K562 (cell line): ENCODE results near the gene APOO. TPM values are rescaled to one million over a fixed set of nuclear protein-coding genes. Genes with fewer than 3 reads are reported as not detected.

Experiments used
- ATAC-seq: fragments of 200-7000 bp; cut with Tn5 transposase; 3 replicates; pipeline ENCODE4 v1.9.1; 2020; ENCODE audit warnings: moderate library complexity
- BruUV-seq: library from RNA; stranded (reverse); fragments of 400-500 nt; replicated peaks from 2 replicates; lab custom pipeline; 2021; lab: Mats Ljungman, UMichigan
- CTCF ChIA-PET: fragments of 300-600 bp; formaldehyde crosslinking; extraction: SDS; loops from one replicate; lab custom pipeline; 2021; ENCODE audit warnings: low intra/inter-chr PET ratio; lab: Yijun Ruan, JAX
- POLR2A ChIA-PET: fragments of 300-600, 350-650 bp; sonication (Branson Sonifier 250); formaldehyde crosslinking; extraction: SDS; loops from one replicate; lab custom pipeline; 2021; ENCODE audit warnings: antibody characterized with exemption, inconsistent platforms; lab: Yijun Ruan, JAX
- DNase-seq, 4 experiments: peaks; one replicate each; pipeline versions ENCODE4 v3.0.0 to v3.0.0-alpha.2; 2011 to 2018; ENCODE audit warnings: low spot score in 3 of 4, mixed read lengths in 3 of 4; ENCODE audit errors: extremely low read depth in 1 of 4
- FAIRE-seq: peaks from 2 replicates; lab custom pipeline; 2011; peaks lifted over from hg19 to GRCh38; lab: Jason Lieb, UNC
- H2AFZ ChIP-seq: 2 replicates; pipeline ENCODE4 v1.6.0; 2011; ENCODE audit warnings: low read depth, low read length, control low read depth, inconsistent platforms
- H3K27ac ChIP-seq: fragments of 200-600 bp; 3 replicates; pipeline ENCODE4 v1.8.0; 2011; ENCODE audit warnings: low read depth, mild to moderate bottlenecking, control low read depth, inconsistent platforms, low read length, moderate library complexity, mixed read lengths; ENCODE audit errors: extremely low read depth
- H3K27me3 ChIP-seq, 2 experiments: fragments of 300-600 bp in 1 of 2; 2 replicates in 1 of 2; 3 replicates in 1 of 2; pipeline versions ENCODE4 v1.6.0 to v1.8.0; 2011; ENCODE audit warnings: inconsistent platforms in 2 of 2, low read length in 2 of 2, mild to moderate bottlenecking in 1 of 2, mixed read lengths in 1 of 2, moderate library complexity in 1 of 2; ENCODE audit not compliant: control insufficient read depth in 2 of 2, insufficient read depth in 2 of 2
- H3K36me3 ChIP-seq: fragments of 300-600 bp; 3 replicates; pipeline ENCODE4 v1.8.0; 2011; ENCODE audit warnings: mild to moderate bottlenecking, low read length, inconsistent platforms; ENCODE audit not compliant: control insufficient read depth, insufficient read depth
- H3K4me1 ChIP-seq, 2 experiments: fragments of 200-600 bp in 1 of 2; replicated peaks in 1 of 2; 2 replicates in 1 of 2; 3 replicates in 1 of 2; pipeline versions ENCODE4 v1.5.1 to v1.8.0; 2011; ENCODE audit warnings: inconsistent platforms in 2 of 2, low read length in 2 of 2, mild to moderate bottlenecking in 1 of 2, mixed read lengths in 1 of 2, moderate library complexity in 1 of 2; ENCODE audit not compliant: control insufficient read depth in 2 of 2, insufficient read depth in 2 of 2
- H3K4me2 ChIP-seq: 2 replicates; pipeline ENCODE4 v1.6.1; 2011; ENCODE audit warnings: low read length, control low read depth, inconsistent platforms, mixed read lengths; ENCODE audit not compliant: insufficient read depth
- H3K4me3 ChIP-seq: fragments of 200-600 bp; sonication (generic), shearing (Covaris generic); 2 replicates; pipeline ENCODE4 v1.5.1; 2016; ENCODE audit warnings: control low read depth, inconsistent platforms
- H3K79me2 ChIP-seq: fragments of 200-600 bp; 3 replicates; pipeline ENCODE4 v1.8.0; 2011; ENCODE audit warnings: low read length, inconsistent platforms; ENCODE audit not compliant: control insufficient read depth, insufficient read depth
- H3K9ac ChIP-seq, 2 experiments: 2 replicates each; pipeline versions ENCODE4 v1.6.0 to v1.6.1; 2011; ENCODE audit warnings: low read depth in 2 of 2, low read length in 2 of 2, control low read depth in 1 of 2, inconsistent platforms in 1 of 2, mild to moderate bottlenecking in 1 of 2, mixed read lengths in 1 of 2; ENCODE audit not compliant: insufficient read depth in 1 of 2
- H3K9me1 ChIP-seq: one replicate; pipeline ENCODE4 v1.6.0; 2011; ENCODE audit warnings: inconsistent platforms, mild to moderate bottlenecking, low read length, moderate library complexity; ENCODE audit not compliant: control insufficient read depth, insufficient read depth
- H3K9me3 ChIP-seq: replicated peaks from 2 replicates; pipeline ENCODE4 v1.5.1; 2011; ENCODE audit warnings: low read depth, low read length, inconsistent platforms; ENCODE audit not compliant: control insufficient read depth, insufficient read depth
- H4K20me1 ChIP-seq: replicated peaks from 2 replicates; pipeline ENCODE4 v1.6.1; 2011; ENCODE audit warnings: low read length, inconsistent platforms, mixed read lengths; ENCODE audit not compliant: control insufficient read depth, insufficient read depth
- GTF2A2 ChIP-seq: IDR thresholded peaks from 2 replicates; pipeline ENCODE4 v1.6.1; 2016; ENCODE audit warnings: mild to moderate bottlenecking, missing genetic modification characterization, missing compliant biosample characterization
- KHSRP ChIP-seq: fragments of 450-650 bp; IDR thresholded peaks from 2 replicates; pipeline ENCODE4 v1.6.1; 2017
- MYC ChIP-seq, 2 experiments: fragments of 250-450 bp in 1 of 2; sonication (Bioruptor Pico) in 1 of 2; IDR thresholded peaks; 2 replicates each; pipeline versions ENCODE4 v1.5.1 to v1.6.1; 2012 to 2021; ENCODE audit warnings: low read depth in 2 of 2, borderline replicate concordance in 1 of 2, improper control_type of control experiment in 1 of 2, low read length in 1 of 2, mild to moderate bottlenecking in 1 of 2, moderate library complexity in 1 of 2
- NCOA1 ChIP-seq: fragments of 450-650 bp; IDR thresholded peaks from 2 replicates; pipeline ENCODE4 v1.6.1; 2016; ENCODE audit warnings: low read depth
- NCOA2 ChIP-seq, 2 experiments: fragments of 450-650 bp; IDR thresholded peaks; 2 replicates each; pipeline ENCODE4 v1.6.1; 2018; ENCODE audit warnings: mild to moderate bottlenecking in 2 of 2, moderate library complexity in 1 of 2; ENCODE audit not compliant: partially characterized antibody in 2 of 2
- NR2C2 ChIP-seq, 2 experiments: fragments of 200-800 bp in 1 of 2; sonication (Bioruptor generic) in 1 of 2; sonication (generic) in 1 of 2; formaldehyde crosslinking in 1 of 2; IDR thresholded peaks; 2 replicates each; pipeline versions ENCODE4 v1.6.1 to v1.8.0; 2016 to 2022; ENCODE audit warnings: mild to moderate bottlenecking in 1 of 2, missing compliant biosample characterization in 1 of 2, missing genetic modification characterization in 1 of 2, missing genetic modification reagents in 1 of 2
- RAD21 ChIP-seq, 2 experiments: fragments of 250-450 bp in 1 of 2; fragments of 450-650 bp in 1 of 2; sonication (Bioruptor Pico) in 1 of 2; formaldehyde crosslinking in 1 of 2; IDR thresholded peaks in 1 of 2; conservative IDR thresholded peaks in 1 of 2; 2 replicates each; pipeline versions ENCODE4 v1.4.0 to v1.8.0; 2020 to 2022; ENCODE audit warnings: mild to moderate bottlenecking in 2 of 2, moderate library complexity in 1 of 2
- SRSF1 ChIP-seq: fragments of 200-400 bp; formaldehyde crosslinking; IDR thresholded peaks from 2 replicates; pipeline ENCODE4 v1.6.1; 2017; ENCODE audit warnings: mild to moderate bottlenecking, low read depth, low read length, moderate library complexity
- SRSF3 ChIP-seq: fragments of 200-400 bp; formaldehyde crosslinking; IDR thresholded peaks from 2 replicates; pipeline ENCODE4 v1.6.1; 2016; ENCODE audit warnings: mild to moderate bottlenecking, low read length, moderate library complexity; ENCODE audit not compliant: insufficient read depth
- TAL1 ChIP-seq: fragments of 450-650 bp; IDR thresholded peaks from 2 replicates; pipeline ENCODE4 v1.6.1; 2016; ENCODE audit warnings: mild to moderate bottlenecking
- ZFP1 ChIP-seq: fragments of 450-650 bp; formaldehyde crosslinking; IDR thresholded peaks from 2 replicates; pipeline ENCODE4 v1.4.0; 2020; ENCODE audit warnings: mild to moderate bottlenecking, mixed read lengths
- ZNF140 ChIP-seq: fragments of 250-450 bp; sonication (Bioruptor Pico); IDR thresholded peaks from 2 replicates; pipeline ENCODE4 v1.8.0; 2021; ENCODE audit warnings: moderate library complexity, mild to moderate bottlenecking, inconsistent platforms
- ZNF316 ChIP-seq: fragments of 450-650 bp; IDR thresholded peaks from 2 replicates; pipeline ENCODE4 v1.6.1; 2016
- WGBS: fragments of 100-300 bp; shearing (Covaris generic); methylation state at CpG from one replicate; pipeline ENCODE4 v1.1.6; 2016; ENCODE audit warnings: low coverage, mixed read lengths; ENCODE audit not compliant: insufficient coverage; ENCODE audit errors: missing lambda C conversion rate; 5-methylcytosine and 5-hydroxymethylcytosine counted together
- in situ Hi-C: fragments of 300-500 bp; cut with MboI; formaldehyde crosslinking; loops from 4 replicates; pipeline ENCODE4 v1.15.0; 2018; ENCODE audit warnings: inconsistent platforms, mixed read lengths
- intact Hi-C: fragments of 100-400 bp; cut with micrococcal nuclease; formaldehyde crosslinking; loops from 2 replicates; pipeline ENCODE4 v1.14.2; 2022
- polyA plus RNA-seq, 8 experiments: library from polyadenylated mRNA; depleted of rRNA in 4 of 8; stranded (reverse) in 5 of 8; unstranded in 3 of 8; fragments of >200 nt; fragmentation: Nextera tagmentation in 2 of 8; fragmentation: Illumina TruSeq in 1 of 8; extraction: Ambion mirVana in 2 of 8; extraction: Trizol in 1 of 8; gene quantifications; 2 replicates each; pipeline versions ENCODE4 v1.2.1 to v1.2.3, GENCODE V29; 2011 to 2014; ENCODE audit warnings: inconsistent platforms in 1 of 8, missing spikeins in 1 of 8
- total RNA-seq, 7 experiments: library from RNA; depleted of rRNA in 6 of 7; stranded (reverse); fragments of >200 nt in 6 of 7; fragmentation: Illumina TruSeq in 2 of 7; extraction: Trizol in 2 of 7; gene quantifications; 2 replicates each; pipeline versions ENCODE4 v1.2.1 to v1.2.3, GENCODE V29; 2011 to 2021; ENCODE audit warnings: low replicate concordance in 1 of 7
- TF ChIP-seq, protein P1 (sequence below): fragments of 250-450 bp; sonication (Bioruptor Pico); IDR thresholded peaks from 2 replicates; pipeline ENCODE4 v1.8.0; 2021; ENCODE audit warnings: mild to moderate bottlenecking, moderate library complexity
- TF ChIP-seq, protein P2 (sequence below): sonication (generic); formaldehyde crosslinking; IDR thresholded peaks from 2 replicates; pipeline ENCODE4 v1.8.1; 2023; ENCODE audit warnings: mild to moderate bottlenecking, missing genetic modification reagents
- TF ChIP-seq, protein P3 (sequence below): fragments of 250-450 bp; sonication (Bioruptor Pico); IDR thresholded peaks from 2 replicates; pipeline ENCODE4 v1.9.0; 2021; ENCODE audit warnings: mild to moderate bottlenecking, inconsistent platforms

Gene APOO
- total and polyA plus RNA-seq, 9 of the 15 experiments (the other 6 are each of a cell fraction or from before 2014, with no cell fraction given) = 37.3 to 76.4 (median 60.8) TPM

DNA sequence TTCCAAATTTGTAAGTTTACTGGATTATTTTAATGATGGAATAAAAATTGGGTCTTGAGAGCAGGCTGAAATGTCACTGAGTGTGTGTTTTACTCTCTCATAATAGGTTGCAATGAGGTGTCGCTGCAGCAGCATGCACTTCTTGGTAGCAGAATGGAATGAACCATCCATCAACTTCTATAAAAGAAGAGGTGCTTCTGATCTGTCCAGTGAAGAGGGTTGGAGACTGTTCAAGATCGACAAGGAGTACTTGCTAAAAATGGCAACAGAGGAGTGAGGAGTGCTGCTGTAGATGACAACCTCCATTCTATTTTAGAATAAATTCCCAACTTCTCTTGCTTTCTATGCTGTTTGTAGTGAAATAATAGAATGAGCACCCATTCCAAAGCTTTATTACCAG, 122.2 kb downstream of the APOO start:
- H3K9ac ChIP-seq = no peak overlapping the region

More for the DNA sequence above, 122.2 kb downstream of the APOO start:
- in situ Hi-C loops = no loop called here
- TF ChIP-seq, protein P1, sequence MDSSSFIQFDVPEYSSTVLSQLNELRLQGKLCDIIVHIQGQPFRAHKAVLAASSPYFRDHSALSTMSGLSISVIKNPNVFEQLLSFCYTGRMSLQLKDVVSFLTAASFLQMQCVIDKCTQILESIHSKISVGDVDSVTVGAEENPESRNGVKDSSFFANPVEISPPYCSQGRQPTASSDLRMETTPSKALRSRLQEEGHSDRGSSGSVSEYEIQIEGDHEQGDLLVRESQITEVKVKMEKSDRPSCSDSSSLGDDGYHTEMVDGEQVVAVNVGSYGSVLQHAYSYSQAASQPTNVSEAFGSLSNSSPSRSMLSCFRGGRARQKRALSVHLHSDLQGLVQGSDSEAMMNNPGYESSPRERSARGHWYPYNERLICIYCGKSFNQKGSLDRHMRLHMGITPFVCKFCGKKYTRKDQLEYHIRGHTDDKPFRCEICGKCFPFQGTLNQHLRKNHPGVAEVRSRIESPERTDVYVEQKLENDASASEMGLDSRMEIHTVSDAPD (CRISPR knock-in tag) = no peak
- no peak for TF ChIP-seq TAL1
- TF ChIP-seq, protein P2, sequence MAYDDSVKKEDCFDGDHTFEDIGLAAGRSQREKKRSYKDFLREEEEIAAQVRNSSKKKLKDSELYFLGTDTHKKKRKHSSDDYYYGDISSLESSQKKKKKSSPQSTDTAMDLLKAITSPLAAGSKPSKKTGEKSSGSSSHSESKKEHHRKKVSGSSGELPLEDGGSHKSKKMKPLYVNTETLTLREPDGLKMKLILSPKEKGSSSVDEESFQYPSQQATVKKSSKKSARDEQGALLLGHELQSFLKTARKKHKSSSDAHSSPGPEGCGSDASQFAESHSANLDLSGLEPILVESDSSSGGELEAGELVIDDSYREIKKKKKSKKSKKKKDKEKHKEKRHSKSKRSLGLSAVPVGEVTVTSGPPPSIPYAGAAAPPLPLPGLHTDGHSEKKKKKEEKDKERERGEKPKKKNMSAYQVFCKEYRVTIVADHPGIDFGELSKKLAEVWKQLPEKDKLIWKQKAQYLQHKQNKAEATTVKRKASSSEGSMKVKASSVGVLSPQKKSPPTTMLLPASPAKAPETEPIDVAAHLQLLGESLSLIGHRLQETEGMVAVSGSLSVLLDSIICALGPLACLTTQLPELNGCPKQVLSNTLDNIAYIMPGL = no peak
- TF ChIP-seq KHSRP = no peak
- TF ChIP-seq GTF2A2 = no peak
- TF ChIP-seq MYC (IDR thresholded peaks at IDR 0.05; ENCODE audit: low read depth, low read length) = no peak
- no peak for TF ChIP-seq MYC (CRISPR knock-in tag; IDR thresholded peaks at IDR 0.05; ENCODE audit: borderline replicate concordance, low read depth)
- TF ChIP-seq NR2C2 (CRISPR knock-in tag; IDR thresholded peaks at IDR 0.05) = no peak
- no peak for TF ChIP-seq NR2C2 (tag; IDR thresholded peaks at IDR 0.05)
- TF ChIP-seq, protein P3, sequence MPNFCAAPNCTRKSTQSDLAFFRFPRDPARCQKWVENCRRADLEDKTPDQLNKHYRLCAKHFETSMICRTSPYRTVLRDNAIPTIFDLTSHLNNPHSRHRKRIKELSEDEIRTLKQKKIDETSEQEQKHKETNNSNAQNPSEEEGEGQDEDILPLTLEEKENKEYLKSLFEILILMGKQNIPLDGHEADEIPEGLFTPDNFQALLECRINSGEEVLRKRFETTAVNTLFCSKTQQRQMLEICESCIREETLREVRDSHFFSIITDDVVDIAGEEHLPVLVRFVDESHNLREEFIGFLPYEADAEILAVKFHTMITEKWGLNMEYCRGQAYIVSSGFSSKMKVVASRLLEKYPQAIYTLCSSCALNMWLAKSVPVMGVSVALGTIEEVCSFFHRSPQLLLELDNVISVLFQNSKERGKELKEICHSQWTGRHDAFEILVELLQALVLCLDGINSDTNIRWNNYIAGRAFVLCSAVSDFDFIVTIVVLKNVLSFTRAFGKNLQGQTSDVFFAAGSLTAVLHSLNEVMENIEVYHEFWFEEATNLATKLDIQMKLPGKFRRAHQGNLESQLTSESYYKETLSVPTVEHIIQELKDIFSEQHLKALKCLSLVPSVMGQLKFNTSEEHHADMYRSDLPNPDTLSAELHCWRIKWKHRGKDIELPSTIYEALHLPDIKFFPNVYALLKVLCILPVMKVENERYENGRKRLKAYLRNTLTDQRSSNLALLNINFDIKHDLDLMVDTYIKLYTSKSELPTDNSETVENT = no peak
- TF ChIP-seq ZNF316 = no peak
- TF ChIP-seq NCOA1 = no peak
- no peak for TF ChIP-seq ZFP1 (CRISPR knock-in tag)
- TF ChIP-seq SRSF1 = no peak
- no peak for TF ChIP-seq RAD21 (CRISPR knock-in tag; conservative IDR thresholded peaks at IDR 0.05 in 1 of 2, IDR thresholded peaks at IDR 0.05 in 1 of 2)
- no peak for TF ChIP-seq SRSF3
- no peak for TF ChIP-seq NCOA2 (IDR thresholded peaks at IDR 0.05; ENCODE audit: partially characterized antibody in 2 of 2)
- no peak for TF ChIP-seq ZNF140 (CRISPR knock-in tag)
- TF ChIP-seq, all 486 proteins: peak for 0
- Histone ChIP-seq H3K9me3 (no peaks in the 10 kb centered on the region), H3K4me3 (no peak overlapping the region), H3K9me1 (no peaks in the 10 kb centered on the region), H3K36me3 (peaks cover 17% of the 10 kb centered on the region), H3K27ac (no peak overlapping the region), H3K4me1 (peaks cover 9 to 11% of the 10 kb centered on the region in 2 experiments; a peak in 3 of 5 replicates), H3K79me2 (peaks cover 20% of the 10 kb centered on the region), H3K4me2 (no peak overlapping the region), H3K27me3 (no peaks in the 10 kb centered on the region), H2AFZ (no peak overlapping the region), H4K20me1 (no peaks in the 10 kb centered on the region)
- intact Hi-C loops = no loop called here
- DNase-seq (no peak), ATAC-seq (no peak), FAIRE-seq (no peak)
- BruUV-seq = no TSS peak
- ChIA-PET CTCF (no interaction called here), POLR2A (interaction anchor here (1.2 to 2.3 kb wide), 2 partner anchors 9 to 28 kb away, joined by 3 to 12 read pairs; no protein-coding TSS in a partner anchor)
- WGBS = 75% methylated on average over 2 of the region's 2 CpGs
